GM21515 (cell line): Measurements from ENCODE around the gene CEP350.
"Not testable (repeated sequence)": the region's sequence is repeated elsewhere in the genome, so short reads cannot be mapped to it uniquely, and the experiment has no call there.

Experiments
- ATAC-seq: cut with Tn5 transposase; IDR thresholded peaks from one replicate; pipeline ENCODE4 v1.9.1; 2021; ENCODE audit not compliant: unreplicated experiment

The CEP350 gene

DNA sequence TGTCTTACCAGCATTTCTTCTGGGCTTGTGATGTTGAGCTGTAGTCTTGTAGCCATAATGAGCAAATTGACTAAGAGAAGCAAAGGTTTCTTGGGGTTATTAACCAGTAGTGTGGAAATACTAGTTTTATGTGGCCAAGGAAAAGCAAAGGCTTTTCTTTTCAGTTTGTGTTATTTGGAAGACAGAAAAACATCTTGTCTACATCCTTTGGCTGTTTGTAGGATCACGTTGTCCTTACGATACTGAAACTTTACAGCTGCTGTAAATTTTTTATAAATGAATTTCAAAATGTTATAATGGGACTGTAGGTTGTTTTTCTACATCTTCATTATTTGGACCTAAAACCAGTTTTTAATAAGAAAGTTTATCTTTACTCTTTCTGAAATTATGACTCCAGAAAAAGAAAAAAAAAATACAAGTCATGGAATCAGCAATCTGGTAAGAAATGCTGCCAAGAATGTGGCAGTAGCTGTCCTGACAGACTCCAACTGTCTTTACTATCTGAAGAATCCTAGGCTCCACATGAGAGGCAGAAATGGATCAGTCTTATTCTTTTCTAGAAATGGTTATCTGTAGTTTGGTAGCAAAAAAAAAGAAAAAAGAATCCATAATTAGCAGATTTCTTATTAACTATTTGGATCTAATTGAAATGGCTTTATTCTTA lies 158.5 kb downstream of the CEP350 start:
- no peak for ATAC-seq

DNA sequence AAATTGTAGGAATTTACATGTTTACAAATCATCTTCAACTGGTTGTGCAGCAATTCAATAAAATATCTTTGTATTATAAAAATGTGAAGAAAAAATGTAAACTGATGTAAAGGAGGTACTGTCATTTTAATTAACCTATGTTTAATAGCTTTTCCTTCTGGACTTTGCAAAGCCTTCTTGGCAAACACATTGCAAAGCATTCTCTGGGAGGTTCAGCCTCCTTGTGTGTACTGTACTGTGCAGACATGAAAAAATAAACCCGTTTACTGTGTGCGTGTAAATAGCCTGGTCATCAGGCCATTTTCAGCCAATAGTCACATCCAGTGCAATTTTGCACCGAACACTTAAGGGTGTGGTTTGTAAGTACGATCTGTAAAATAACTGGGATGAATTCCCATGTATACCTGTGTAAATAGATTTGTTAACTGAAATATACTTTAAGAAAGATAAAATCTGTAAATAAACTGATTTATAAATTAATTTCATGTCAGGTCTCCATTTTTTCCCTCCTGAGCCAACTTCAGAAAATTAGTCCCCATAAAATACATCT lies 159.9 kb downstream of the CEP350 start:
- ATAC-seq = no peak

DNA sequence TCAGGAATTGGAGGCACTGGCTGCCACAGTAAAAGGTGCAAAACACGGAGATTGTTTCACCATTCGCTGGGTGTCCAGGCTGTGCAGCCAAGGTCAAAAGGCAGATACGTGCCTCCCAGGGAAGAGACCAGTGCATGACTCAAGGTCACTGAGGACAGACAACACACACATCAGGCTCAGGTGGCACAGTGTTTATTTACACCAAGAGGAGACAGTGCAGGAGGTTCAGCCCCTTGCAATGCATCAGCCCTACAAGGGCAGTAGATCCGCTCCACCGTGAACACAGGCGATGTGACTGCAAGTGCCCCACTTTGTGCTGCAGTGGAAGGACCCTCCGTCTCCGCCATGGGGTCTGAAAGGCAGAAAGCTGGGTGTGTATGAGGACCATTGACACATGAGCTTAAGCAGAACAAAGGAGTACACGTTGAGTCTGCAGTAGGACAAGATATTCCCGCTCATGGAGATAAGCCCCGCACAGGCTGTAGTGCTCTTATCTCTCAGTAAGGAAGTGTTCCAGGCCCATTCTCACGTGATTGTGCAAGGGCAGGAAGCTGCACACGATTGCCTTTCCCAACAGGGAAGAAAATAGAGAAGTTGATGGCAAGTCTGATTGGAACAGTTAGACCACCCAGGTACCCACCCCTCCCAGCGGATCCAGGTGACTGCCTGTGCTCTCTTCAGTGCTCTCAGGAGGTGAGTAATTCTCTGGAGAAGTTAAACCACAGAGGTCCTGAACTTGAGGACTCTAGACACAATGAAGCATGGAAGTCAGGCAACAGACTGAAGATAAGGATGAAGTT lies 162.6 kb downstream of the CEP350 start:
- no peak for ATAC-seq

DNA sequence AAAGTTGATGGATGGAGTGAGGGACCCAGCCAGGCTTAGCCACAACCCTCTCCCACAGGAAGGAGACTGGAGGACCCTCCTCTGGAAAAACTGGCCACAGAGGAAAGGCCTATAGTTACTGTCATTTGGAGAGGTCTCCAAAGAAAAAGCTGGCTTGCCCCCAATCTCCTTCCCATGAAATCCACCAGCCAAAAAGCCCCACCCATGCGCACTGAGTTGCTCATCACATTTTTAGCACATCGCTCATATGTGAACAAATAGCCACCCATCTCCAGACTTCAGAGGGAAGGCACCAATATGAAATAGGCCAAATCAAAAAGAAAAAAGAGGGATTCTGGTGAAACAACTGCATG lies 163.1 kb downstream of the CEP350 start:
- no peak for ATAC-seq

DNA sequence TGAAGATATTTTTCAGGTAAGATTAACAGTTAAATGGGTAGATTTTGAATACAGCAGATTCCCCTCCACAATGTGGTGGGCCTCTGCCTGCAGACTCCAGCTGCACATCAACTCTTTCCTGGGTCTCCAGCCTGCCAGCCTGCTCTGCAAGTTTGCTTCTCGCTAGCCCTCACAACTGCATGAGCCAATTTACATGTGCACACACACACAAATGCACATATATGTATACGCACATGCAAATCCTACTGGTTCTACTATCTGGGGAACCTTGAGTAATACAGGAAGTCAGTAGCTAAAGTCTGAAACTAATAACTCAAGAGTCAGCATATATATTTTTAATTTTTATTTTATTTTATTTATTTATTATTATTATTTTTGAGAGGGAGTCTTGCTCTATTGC lies 165.2 kb downstream of the CEP350 start:
- ATAC-seq = no peak

DNA sequence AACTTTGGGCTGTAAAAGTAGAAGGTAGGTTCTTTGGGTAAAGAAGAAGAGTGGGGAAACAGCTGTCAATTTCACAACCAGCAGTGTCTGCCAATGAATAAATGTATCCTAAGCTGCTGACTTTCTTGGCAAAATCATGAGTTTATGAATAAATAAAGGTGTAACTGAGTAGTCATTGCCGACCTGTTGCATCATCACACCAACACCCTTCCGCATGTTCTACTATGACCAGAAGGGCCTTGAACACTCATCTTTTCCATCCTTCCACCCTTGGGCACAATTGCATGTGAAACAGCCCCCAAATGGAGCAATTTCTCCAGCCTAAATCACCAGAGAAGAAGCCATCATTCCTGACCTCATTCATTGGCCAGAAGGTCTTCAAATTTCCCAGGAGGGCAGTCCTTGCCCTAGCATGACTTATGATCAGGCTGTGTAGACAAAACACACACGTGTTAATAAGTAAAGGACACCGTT lies 168.9 kb downstream of the CEP350 start:
- ATAC-seq = no peak

DNA sequence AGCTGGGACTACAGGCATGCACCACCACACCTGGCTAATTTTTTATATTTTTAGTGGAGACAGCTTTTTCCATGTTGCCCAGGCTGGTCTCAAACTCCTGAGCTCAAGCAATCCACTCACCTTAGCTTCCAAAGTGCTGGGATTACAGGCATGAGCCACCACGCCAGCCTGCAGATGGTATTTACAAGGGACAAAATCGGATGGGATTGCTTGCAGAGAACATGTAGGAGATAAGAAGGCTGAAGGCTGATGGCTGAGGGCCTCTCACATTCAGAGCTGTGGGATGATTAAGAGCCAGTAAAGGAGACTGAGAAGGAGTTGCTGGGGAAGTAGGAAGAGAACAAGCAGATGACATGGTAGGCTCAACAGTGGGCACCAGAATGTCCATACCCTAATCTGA lies 176.0 kb downstream of the CEP350 start:
- ATAC-seq = no peak

DNA sequence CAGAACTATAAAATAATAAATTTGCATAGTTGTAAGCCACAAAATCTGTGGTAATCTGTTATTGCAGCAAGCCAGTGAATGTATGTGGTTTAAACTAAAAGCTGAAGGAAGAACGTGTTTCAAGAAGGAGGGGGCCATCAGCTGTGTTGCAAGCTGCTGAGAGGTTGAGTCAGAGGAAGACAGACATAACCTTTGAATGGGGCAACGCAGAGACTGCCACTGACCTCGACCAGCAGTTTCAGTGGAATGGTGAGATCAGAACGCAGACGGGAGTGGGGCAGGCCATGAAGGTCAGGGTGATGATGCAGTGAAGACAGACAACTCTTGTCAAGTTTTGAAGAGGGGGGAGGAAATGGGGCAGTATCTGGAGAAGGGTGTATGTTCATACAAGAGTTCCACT lies 176.9 kb downstream of the CEP350 start:
- no peak for ATAC-seq

DNA sequence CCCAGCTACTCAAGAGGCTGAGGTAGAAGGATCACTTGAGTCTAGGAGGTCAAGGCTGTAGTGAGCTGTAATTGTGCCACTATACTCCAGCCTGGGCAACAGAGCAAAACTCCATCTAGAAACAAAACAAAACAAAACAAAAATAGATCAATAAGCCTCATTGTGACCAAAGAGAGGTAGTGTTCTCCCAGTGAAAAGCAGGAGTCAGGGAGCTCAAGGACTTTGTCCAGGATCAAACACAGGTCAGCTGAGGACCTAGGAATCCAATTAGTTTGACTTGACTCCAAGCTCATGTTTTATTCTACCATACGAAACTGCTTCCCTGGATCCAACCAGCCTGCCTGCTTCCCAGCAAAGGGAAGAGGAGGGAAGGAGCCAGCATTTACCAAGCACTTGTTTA lies 178.6 kb downstream of the CEP350 start:
- no peak for ATAC-seq

DNA sequence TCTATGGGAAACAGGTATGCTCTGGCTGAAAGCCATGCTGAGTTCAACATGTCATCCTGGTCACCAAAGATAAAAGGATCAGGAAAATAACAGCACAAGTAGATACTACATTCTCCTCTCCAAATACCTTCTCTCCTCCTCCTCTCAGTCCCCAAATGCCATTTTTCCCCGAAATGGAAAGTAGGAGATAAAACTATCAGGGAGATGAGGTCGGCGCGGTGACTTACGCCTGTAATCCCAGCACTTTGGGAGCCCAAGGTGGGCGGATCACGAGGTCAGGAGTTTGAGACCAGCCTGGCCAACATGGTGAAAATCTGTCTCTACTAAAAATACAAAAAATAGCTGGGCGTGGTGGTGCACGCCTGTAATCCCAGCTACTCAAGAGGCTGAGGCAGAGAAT lies 179.1 kb downstream of the CEP350 start:
- not testable (repeated sequence) for ATAC-seq

DNA sequence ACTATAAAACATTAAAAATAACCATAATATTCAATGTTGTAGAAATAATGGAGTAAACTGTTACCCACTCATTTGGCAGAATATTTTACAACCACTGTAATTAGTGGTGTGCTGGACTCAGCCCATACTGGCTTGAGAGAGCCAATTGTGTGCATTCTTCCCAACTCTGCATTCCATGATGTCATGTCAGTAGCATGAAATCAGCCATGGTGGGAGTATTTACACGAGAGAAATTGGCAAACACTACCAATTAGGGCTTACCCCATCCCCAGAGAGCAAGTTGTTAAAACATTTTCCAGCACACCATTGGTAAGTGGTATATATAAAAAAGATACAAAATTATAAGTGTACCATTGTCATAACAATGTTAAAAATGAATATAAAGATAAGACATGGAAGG lies 180.9 kb downstream of the CEP350 start:
- ATAC-seq = no peak

DNA sequence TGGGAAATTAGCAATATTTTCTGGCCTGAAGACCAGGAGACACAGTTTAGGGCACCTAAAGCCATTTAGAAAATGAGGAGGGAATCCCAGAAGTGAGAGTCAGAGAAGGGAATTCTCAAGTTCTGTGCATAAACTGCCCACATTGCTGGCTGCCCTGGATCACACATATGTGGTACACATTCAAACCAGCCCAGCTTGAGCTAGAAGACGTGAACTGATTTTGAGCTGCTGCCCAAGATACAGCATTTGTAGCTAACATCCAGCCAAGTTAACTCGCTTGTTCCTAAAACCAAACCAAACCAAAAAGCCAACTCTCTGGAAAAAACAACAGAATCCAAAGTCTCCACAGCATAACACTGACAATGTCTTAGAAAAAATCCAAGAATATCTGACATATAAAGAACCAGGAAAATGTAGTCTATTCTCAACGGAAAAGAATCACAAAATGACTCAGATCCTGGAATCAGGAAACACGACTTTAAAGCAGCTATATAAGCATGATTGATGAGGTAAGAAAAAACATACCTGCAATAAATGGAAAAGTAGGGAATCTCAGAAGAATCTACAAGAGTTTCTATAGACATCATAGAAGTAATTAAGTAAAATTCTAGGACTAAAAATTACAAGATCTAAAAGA lies 181.8 kb downstream of the CEP350 start:
- ATAC-seq = no peak

DNA sequence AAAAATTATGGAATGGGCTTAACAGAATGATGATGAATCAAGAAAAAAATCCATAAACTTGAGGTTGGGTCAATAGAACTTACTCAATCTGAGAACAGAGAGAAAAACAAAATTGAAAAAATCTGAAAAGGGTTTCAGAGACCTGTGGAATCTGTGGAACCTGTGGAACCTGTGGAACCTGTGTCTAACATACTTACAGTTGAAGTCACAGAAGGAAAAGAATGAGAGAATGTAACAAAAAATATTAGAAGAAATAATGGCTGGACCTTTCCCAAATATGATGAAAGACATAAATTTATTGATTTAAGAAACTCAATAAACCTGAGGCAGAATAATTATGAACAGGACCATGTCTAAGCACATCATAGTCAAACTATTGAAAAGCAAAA lies 182.4 kb downstream of the CEP350 start:
- no peak for ATAC-seq

DNA sequence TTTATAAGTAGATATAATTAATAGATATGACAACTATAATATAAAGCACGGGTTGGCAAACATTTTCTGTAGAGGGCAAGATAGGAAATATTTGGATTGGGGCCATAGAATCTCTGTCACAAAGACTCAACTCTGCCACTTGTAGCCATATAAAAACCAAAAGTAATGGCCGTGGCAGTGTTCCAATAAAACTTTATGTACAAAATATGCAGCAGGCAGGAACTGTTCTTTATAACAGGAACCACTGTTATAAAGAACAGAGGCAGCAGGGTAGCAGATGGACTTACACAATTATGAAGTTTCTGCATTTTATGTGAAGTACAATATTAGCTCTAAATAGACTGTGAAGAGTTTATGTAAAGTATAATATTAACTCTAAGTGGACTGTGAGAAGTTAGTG lies 183.2 kb downstream of the CEP350 start:
- no peak for ATAC-seq

DNA sequence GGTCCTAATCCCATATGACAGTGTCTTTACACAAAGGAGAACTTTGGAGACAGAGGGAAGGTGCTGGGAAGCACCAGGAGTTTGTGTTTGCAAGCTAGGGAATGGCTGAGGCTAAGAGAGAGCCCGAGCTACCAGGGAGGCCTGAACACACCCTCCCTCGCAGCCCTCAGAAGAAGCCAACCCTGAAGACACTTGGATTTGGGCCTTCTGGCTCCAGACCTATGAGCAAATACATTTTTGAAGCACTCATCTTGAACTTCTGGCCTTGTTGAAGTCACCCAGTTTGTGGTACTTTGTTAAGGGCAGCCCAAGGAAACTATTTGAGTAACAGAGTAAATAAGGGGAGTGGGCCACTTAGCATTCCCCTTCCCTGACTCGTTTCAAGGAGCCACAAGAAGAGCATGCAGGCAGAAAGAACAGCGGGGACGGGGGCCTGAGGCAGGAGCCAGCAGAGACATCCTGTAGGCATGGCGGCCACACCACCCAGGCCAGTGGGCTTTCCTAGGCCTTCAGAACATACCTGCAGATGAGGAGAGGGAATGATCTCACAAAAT lies 186.8 kb downstream of the CEP350 start:
- ATAC-seq = no peak

DNA sequence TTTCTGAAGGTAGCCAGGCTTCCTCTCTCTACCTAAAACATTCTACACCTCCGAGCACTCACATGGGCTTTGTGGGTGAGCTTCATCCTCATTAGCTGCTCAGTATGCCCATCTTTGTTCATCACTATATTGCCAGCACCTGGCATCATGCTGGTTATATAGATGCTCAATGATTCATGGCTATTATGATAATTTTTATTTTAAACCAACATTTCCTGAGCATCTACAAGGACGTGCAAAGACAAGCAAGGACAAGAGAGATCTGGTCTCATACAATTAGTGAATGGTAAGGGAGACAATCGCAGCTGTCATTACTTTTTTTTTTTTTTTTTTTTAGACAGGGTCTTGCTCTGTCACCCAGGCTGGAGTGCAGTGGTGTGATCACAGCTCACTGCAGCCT lies 188.7 kb downstream of the CEP350 start:
- ATAC-seq = no peak

DNA sequence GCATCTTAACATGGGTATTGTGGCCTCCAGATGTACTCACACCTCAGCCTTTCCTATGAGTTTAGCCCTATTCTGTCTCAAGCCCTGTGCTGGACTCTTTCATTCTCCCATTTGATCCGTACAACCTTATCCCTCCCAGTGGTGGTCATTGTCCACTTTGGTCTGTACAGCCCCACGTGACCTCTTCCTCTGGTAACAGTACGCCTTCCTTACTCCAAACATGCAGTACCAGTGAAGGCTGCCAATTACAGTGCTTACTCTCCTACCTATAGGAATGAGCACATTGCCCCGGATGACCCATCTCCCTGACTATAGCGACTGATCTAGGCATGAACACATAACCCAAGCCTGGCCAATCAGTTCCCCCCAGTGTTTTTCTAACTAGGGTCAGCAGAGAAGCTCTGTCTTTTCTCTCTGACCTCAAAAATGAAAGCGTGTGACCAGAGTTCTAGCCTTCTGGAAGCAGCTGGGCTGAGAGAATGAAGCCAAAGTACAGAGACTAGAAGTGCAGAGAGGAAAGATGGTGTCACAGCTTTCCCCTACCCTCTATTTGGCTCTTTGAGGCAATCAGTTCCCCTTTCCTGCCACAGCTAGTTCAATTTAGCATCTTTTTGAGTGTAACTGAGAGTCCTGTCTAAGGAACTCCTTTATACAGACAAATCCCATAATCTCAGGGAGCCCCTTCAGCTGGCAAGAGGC lies 190.2 kb downstream of the CEP350 start:
- no peak for ATAC-seq

DNA sequence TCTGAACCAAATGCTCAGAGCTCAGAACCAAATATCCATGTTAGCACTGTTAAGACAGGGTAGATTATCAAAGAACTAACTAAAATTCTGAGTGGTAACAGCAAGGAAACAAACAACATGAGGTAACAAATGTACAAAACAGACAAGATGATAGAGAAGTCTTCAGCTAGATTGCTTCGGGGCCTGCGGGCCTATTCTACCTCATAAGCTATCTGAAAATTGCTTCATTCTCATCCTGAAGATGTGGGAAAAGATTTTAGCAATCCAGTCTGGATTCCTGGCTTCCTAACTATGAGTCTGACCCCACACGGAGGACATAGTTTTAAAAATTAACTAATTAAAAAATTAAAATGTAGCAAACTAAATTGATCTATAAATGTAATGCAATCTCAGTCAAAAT lies 190.8 kb downstream of the CEP350 start:
- ATAC-seq = no peak

DNA sequence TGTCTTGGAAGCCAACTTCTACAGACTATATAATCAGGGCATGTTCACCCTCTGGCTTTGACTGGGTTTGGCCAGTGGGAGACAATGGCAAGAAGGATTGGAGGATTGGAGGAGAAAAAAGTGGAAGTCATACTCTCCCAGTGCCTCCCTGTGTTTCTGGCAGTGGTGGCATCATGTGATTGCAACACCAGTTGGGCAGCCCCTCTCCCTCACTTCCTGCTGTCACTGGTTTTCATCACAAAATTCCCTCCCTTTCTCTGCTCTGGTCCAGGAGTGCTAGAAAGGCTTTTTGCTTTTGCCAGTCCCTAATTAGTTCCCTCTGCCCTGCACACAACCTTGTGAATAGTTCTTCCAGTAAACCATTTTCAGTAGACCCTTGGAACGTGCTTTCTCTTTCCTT lies 196.4 kb downstream of the CEP350 start:
- ATAC-seq = no peak

DNA sequence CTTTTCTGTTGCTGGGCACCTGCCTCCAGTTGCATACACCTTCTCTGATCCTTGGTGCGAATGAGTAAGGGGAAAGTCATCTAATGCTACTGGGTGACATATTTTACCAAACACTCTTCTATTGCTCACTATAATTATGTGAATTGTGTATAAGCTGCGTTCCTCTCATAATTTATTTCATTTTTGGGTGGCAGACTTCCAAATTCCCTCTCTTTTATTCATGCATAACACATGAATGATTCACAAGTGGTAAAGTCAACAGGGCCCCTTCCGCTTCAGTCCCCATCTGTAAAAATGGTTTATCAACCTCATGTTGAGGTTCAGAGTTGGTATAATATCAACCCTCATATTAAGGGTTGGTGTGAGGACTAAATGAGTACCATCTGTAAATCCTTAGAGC lies 196.9 kb downstream of the CEP350 start:
- ATAC-seq = no peak

DNA sequence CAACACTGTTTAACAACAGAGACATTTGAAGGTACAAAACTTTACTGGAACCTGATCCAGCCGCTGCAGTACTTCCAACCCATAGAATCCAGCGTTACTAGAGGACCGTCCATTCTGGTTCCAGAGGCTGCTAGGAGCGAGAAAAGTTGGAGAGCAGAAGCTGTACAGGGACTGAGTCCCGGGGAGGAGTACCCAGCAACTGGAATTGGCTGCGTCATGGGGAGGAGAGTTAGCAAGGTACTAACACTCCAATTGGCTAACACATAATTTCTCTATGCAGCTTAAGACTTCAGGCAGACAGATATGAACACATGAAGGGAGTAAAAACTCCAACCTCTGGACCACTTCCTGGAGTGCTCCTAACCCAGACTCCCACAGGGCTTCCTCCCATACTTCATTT lies 198.0 kb downstream of the CEP350 start:
- no peak for ATAC-seq
